T-helper 17 cell (primary cell): Measurements from ENCODE around the gene MIOX. TPM values are rescaled to one million over a fixed set of nuclear protein-coding genes. Genes with fewer than 3 reads are reported as not detected.

Experiments used
- ATAC-seq: fragments of 150-1000 bp; cut with Tn5 transposase; 2 replicates; pipeline ENCODE4 v1.10.0; 2021; ENCODE audit warnings: mild to moderate bottlenecking, moderate library complexity
- DNase-seq, 3 donors: peaks; one replicate each; pipeline versions ENCODE4 v3.0.0 to v3.0.0-alpha.2; 2020 to 2021
- H3K9me3 ChIP-seq: one replicate; pipeline ENCODE4 v1.7.0; 2013; ENCODE audit warnings: low read length, mild to moderate bottlenecking; ENCODE audit not compliant: control insufficient read depth, poor library complexity, severe bottlenecking
- H3K27ac Mint-ChIP-seq: one replicate; pipeline ENCODE4 v1.8.0; 2022; ENCODE audit warnings: mild to moderate bottlenecking, moderate library complexity, mixed read lengths
- H3K27me3 Mint-ChIP-seq: one replicate; pipeline ENCODE4 v1.8.0; 2022; ENCODE audit warnings: mixed read lengths
- H3K36me3 Mint-ChIP-seq: one replicate; pipeline ENCODE4 v1.8.0; 2022; ENCODE audit warnings: low read depth, mixed read lengths
- H3K4me1 Mint-ChIP-seq: one replicate; pipeline ENCODE4 v1.8.0; 2022; ENCODE audit warnings: mild to moderate bottlenecking, mixed read lengths
- H3K4me3 Mint-ChIP-seq: one replicate; pipeline ENCODE4 v1.8.0; 2022; ENCODE audit warnings: mild to moderate bottlenecking, moderate library complexity, mixed read lengths
- total RNA-seq, 4 donors: library from RNA in 2 of 4; stranded (reverse) in 2 of 4; gene quantifications; one replicate each; pipeline ENCODE4 v1.2.3 and lab custom pipeline; 2022 to 2026

MIOX gene
- total RNA-seq, 2 donors from 2014 or later = not detected

DNA sequence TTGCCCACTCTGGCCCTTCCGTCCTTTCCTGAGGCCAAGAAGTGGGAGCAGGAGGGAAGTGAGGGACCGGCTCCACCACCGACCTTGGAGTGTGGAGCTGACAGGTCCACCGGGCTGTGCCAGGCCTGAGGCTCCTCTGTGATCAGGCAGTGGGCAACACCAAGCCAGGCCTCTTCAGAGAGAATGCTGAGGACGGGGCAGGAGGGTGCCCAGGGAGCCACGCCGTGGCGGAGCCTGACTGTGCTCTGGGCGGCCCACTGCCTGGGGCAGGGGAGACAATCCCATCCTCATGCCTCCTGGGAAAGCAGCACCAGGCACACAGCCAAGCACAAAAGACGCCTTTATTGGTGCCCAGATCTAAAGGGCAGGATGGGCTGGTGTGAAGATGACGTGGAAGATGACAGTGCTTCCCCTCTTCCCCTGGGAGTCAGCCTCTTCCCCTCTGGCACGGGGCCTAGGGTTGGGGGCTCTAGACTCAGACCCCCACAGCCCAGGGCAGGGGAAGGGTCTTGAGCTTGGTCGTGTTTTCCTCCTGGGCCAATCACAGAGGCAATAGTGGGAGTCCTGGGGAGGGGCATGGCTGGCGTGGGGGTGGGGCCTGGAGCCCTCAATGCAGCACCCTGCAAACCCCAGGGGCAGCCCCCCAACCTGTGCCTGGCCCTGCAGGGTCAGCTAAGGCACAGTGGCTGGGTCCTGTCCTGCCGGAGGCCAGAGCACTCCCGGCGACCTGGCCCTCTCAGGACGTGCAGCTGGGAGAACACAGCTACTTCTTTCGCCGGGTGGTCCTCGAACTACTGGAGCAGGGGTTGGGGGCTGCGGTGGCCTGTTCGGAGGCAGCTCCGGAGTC lies 16.2 kb downstream of the MIOX start:
- no peaks in the 10 kb centered on the region for H3K9me3 ChIP-seq
- ATAC-seq (no peak), DNase-seq (no peak)
- Mint-ChIP-seq H3K36me3 (no peaks in the 10 kb centered on the region), H3K4me1 (peaks cover 6% of the 10 kb centered on the region), H3K27me3 (no peaks in the 10 kb centered on the region), H3K4me3 (no peak overlapping the region), H3K27ac (no peak overlapping the region)

DNA sequence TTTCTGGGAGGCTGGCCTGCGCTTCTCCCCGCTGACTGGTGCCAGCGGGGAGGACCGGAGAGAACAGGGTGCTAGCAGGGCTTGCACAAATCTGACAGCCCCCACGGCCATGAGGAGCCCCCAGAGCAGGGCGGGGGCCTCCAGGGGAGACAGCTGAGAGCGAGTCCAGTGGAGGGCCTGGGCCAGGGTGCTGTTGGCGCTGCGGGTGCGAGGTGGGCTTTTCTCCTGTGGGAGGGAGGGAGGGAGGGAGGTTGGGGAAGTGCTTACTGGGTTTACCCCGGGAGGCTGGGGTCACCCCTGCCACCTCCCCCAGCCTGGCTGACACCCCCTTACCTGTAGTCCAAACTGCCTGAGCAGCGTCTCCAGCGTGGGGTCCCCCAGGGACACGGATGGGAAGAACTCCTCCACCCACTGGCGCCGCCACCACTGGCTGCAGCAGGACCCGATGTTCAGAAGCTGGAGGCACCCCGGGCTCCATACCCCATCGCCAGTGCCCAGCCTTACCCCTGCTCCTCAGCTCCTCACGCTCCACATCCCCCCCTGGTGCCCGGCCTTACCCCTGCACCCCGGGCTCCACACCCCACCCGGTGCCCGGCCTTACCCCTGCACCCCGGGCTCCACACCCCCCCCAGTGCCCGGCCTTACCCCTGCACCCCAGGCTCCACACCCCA lies 17.0 kb downstream of the MIOX start:
- H3K36me3 Mint-ChIP-seq = no peaks in the 10 kb centered on the region
- no peak overlapping the region for H3K4me3 Mint-ChIP-seq
- no peaks in the 10 kb centered on the region for H3K9me3 ChIP-seq
- H3K27me3 Mint-ChIP-seq = no peaks in the 10 kb centered on the region
- no peak overlapping the region for H3K27ac Mint-ChIP-seq
- no peak for ATAC-seq
- peaks cover 7% of the 10 kb centered on the region for H3K4me1 Mint-ChIP-seq
- DNase-seq = no peak

DNA sequence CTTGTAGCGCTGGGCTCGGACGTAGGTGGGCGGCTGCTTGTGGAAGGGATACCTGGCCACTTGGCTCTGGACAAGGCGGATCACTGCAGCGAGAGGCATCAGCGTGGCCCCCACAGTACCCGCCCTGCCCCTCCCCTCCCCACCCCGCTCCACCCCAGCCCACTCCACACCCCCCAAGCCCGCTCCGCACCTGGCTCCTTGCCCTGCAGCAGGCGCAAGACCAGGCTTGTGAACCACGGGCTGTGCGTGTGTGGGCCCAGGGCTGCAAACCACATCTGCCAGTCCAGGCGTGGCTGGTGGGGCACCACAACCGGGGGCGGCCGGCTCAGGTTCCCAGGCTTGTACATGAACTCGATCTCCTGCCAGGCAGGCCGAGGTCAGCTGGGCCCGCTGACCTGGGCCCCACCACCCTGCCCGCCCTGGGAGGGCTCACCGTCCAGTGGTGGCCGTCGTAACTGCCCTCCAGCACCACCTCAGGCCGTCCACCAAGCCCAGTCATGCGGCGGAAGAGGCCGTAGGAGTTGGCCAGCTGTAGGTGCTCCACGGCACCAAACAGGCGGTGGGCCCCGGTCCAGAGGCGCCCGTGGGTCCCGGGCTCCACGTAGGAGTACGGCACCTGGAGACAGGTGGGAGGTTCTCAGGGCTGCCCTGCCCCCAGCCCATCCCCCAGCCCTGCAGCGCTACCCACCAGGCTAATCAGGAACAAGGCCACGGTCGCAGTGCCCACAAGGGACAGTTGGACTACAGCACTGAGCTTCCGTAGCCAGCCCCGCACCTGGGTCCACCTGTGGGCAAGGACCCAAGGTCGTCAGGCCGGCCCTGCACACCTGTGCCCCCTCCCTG lies 17.9 kb downstream of the MIOX start:
- Mint-ChIP-seq H3K27ac (no peak overlapping the region), H3K27me3 (no peaks in the 10 kb centered on the region), H3K4me3 (no peak overlapping the region), H3K36me3 (no peaks in the 10 kb centered on the region), H3K4me1 (peaks cover 13% of the 10 kb centered on the region)
- ATAC-seq (no peak), DNase-seq (no peak)
- no peaks in the 10 kb centered on the region for H3K9me3 ChIP-seq

DNA sequence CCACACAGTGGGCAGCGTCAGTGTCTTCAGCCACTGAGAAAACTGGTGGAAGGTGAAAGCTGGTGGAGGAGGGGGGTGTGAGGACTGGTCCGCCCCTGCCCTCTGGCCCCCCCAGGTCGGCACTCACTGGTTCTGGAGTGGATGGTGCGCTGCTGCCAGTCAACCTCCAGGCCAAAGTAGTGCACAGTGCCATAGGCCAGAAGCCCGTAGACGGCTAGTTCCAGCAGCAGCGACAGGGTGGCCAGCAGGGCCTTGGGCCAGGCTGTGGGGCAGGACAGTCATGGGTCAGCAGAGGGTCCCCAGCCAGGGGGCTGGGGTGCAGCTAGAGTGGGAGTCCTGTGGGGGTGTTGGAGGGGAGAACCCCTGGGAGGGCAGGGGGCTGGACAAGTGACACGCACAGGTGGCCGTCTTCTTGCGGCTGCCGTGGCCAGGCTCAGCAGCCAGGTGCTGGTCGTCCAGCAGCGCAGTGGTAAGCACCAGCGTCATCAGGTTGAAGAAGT lies 18.7 kb downstream of the MIOX start:
- no peaks in the 10 kb centered on the region for H3K36me3 Mint-ChIP-seq
- ATAC-seq (no peak), DNase-seq (no peak)
- peaks cover 14% of the 10 kb centered on the region for H3K4me1 Mint-ChIP-seq
- no peak overlapping the region for H3K4me3 Mint-ChIP-seq
- H3K27ac Mint-ChIP-seq = no peak overlapping the region
- H3K9me3 ChIP-seq = no peaks in the 10 kb centered on the region
- no peaks in the 10 kb centered on the region for H3K27me3 Mint-ChIP-seq

DNA sequence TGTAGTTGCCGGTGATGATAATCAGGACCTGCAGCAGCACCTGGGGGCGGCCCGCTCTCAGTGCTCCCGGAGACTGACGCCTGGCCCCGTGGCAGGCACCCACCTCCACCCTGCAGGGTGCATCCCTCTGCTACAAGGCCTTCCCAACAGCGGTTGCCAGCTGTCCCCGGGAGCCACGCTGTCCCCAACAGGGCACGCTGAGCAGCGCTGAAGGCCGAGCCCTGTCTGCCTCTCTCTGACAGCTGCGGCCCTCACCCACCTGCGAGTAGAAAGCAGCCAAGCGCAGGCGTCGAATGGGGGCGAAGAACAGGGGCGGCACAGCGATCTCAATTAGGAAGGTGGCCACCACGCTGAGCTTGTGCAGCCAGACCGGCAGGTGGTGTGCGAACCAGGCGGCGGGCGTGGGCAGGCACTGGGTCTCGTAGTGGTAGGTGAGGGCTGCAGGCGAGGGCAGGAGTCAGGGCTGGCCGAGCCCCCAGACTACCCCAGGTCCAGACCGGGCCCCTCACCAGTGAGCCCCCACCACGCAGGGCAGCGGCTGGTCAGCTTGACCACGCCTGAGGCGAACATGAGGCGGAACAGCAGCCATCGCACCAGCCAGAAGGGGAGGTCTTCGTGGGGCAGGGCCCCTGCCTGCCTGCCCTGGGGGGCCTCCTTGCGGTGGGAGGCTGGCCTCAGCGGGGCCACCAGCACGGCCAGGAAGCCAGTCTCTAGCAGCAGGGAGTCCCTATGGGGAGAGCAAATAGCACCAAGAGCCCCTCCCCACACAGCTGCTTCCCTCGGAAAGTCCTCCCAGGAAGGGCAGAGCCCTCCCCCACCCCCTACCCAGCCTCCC lies 19.3 kb downstream of the MIOX start:
- DNase-seq = no peak
- Mint-ChIP-seq H3K4me1 (peaks cover 14% of the 10 kb centered on the region), H3K4me3 (peak overlapping the region; percentile 63), H3K36me3 (no peaks in the 10 kb centered on the region), H3K27me3 (no peaks in the 10 kb centered on the region), H3K27ac (no peak overlapping the region)
- no peaks in the 10 kb centered on the region for H3K9me3 ChIP-seq
- ATAC-seq = no peak

DNA sequence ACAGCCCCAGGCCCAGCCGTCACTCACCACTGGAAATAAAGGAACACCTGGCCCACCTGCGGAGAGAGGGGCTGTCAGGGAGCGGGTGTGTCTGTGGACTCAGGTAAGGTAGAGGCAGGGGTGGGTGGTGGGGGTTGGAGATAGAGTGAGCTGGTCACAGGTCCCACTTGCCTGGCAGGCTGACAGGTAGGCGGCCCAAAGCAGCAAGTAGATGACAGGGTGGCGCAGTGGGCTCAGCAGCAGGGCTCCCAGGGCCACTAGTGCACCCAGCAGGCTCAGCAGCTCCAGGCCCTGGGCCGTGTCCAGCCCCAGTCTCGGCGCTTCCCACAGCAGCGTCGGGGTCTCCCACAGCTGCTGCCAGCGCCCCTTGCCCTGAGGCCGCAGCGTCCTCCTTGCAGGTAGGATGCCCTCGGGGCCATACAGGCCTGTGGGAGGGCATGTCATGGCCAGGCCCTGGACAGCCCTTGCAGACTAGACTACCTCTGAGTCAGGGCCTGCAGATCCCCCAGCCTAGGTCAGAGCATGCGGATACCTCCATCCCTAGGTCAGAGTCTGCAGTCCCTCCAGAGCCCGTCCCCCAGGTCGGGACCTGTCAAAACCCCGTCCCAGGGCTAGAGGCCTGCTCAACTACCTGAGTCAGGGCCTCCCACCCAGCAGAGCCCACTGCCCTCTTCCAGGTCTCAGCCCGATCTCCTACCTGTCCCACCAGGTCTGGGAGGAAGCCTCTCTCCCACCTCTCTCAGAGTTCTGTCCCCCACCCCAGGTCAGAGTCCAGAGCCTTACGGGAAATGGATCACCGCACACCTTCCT lies 20.2 kb downstream of the MIOX start:
- Mint-ChIP-seq H3K27ac (peak overlapping the region; percentile 94), H3K27me3 (no peaks in the 10 kb centered on the region), H3K4me3 (peak overlapping the region; percentile 96), H3K36me3 (no peaks in the 10 kb centered on the region), H3K4me1 (peaks cover 14% of the 10 kb centered on the region)
- DNase-seq (no peak), ATAC-seq (no peak)
- no peaks in the 10 kb centered on the region for H3K9me3 ChIP-seq

DNA sequence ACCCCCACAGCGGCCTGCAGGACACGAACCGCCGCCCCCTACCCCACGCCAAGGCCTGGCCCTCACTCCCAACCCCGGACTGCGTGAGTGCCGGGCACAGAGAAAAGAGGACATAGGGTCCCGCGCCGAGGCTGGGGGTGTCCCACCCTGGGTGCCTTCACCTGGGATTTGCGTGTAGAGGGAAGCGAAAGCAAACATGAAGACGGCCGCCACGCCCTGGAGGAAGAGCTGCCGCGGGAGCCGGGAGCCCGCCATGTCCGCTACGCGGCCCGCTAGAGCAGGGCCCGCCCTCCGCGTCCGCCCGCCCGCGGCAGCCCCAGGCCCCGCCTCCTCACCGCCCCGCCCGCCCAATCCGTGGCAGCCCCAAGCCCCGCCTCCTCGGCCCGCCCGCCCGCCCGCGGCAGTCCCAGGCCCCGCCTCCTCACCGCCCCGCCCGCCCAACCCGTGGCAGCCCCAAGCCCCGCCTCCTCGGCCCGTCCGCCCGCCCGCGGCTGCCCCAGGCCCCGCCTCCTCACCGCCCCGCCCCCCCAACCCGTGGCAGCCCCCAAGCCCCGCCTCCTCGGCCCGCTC lies 20.8 kb downstream of the MIOX start, which contains the start of gene LMF2:
Gene LMF2, minus strand, starts transcription at position 282 of the 570 bp plus-strand sequence. Its CDS starts 27 bp downstream, at position 255.
- peak within 1 kb of the TSS; percentile 96 for H3K4me3 Mint-ChIP-seq
- H3K36me3 Mint-ChIP-seq = no peaks in the 10 kb centered on the region
- H3K27me3 Mint-ChIP-seq = no peaks in the 10 kb centered on the region
- DNase-seq (peak; percentile 84 to 96 (median 95)), ATAC-seq (peak; percentile 82)
- H3K9me3 ChIP-seq = no peaks in the 10 kb centered on the region
- H3K27ac Mint-ChIP-seq = peak within 1 kb of the TSS; percentile 94
- peaks cover 14% of the 10 kb centered on the region for H3K4me1 Mint-ChIP-seq

DNA sequence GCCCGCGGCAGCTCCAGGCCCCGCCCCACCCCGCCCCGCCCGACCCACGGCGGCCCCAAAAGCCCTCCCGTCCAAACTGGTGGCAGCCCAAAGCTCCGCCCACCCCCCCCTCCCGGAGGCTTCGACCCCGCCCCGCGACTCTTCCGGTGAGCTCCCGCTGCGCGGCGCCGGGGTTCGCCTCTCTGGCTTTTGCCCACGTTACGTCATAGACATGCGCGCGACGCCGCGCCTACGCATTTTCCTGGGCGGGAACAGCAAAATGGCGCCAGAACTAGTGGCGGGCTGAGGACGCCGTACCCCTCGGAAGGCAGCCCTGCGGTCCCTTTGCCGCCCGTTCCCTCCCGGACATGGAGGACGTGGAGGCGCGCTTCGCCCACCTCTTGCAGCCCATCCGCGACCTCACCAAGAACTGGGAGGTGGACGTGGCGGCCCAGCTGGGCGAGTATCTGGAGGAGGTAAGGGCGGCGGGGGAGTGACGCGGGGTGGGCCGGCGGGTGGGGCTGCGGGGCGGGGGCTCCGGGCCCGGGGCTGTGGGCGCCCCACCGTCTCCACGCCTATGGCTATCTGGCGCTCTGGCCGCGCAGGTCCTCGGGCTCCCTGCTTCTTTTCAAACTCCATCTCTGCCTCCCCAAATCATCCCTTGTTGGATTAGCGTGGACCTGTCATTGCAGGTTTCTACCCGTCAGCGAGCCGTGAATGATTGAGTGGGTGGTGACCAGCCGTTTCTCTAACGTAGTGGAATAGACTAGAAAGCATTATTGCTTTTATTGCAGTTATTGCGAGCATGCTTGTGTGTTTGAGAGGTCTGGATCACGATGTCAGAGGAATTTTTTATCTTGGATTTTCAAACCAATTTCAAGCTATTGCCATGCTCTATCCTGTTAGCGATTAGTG lies 21.6 kb downstream of the MIOX start, which contains the start of gene NCAPH2:
Gene NCAPH2, plus strand, starts transcription at position 234 of the 894 bp plus-strand sequence. Its CDS starts 114 bp downstream, at position 348.
- Mint-ChIP-seq H3K4me1 (peaks cover 14% of the 10 kb centered on the region), H3K27ac (peak within 1 kb of the TSS; percentile 94), H3K4me3 (peak within 1 kb of the TSS; percentile 96), H3K36me3 (no peaks in the 10 kb centered on the region), H3K27me3 (no peaks in the 10 kb centered on the region)
- DNase-seq (peak in 2 of 3 donors; percentile 96), ATAC-seq (peak; percentile 80)
- no peaks in the 10 kb centered on the region for H3K9me3 ChIP-seq

DNA sequence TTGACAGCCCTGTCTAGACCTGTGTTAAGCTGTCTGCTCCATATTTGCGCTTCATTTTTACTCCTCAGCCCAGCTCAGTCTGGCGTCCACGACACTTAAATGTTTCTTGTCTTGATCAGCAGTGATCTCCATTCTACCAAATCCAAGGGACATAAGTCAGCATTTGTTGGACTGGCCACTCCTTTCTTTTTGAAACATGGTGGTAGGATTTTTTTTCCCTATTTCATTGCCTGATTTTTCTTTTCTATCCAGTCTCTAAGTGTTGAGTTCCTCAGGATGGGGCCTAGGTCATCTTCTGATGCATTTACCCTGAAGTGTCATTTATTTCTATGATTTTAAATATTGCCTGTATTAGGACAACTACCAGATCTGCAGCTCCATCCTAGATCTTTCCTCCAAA lies 22.2 kb downstream of the MIOX start:
- no peaks in the 10 kb centered on the region for H3K36me3 Mint-ChIP-seq
- H3K27ac Mint-ChIP-seq = peak overlapping the region; percentile 94
- ATAC-seq (no peak), DNase-seq (no peak)
- H3K9me3 ChIP-seq = no peaks in the 10 kb centered on the region
- H3K27me3 Mint-ChIP-seq = no peaks in the 10 kb centered on the region
- H3K4me3 Mint-ChIP-seq = peak overlapping the region; percentile 95
- peaks cover 15% of the 10 kb centered on the region for H3K4me1 Mint-ChIP-seq

DNA sequence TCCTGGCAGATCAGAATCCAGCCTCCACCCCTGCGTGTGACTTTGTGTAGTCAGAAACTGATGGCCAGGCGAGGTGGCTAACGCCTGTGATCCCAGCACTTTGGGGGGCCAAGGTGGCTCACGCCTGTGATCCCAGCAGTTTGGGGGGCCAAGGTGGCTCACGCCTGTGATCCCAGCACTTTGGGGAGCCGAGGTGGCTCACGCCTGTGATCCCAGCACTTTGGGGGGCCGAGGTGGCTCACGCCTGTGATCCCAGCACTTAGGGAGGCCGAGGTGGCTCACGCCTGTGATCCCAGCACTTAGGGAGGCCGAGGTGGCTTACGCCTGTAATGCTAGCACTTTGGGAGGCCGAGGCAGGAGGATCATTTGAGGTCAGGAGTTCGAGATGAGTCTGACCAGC lies 26.5 kb downstream of the MIOX start:
- DNase-seq (no peak), ATAC-seq (no peak)
- H3K9me3 ChIP-seq = no peaks in the 10 kb centered on the region
- Mint-ChIP-seq H3K36me3 (peaks cover 2% of the 10 kb centered on the region), H3K27me3 (no peaks in the 10 kb centered on the region), H3K4me1 (peaks cover 20% of the 10 kb centered on the region), H3K27ac (no peak overlapping the region), H3K4me3 (no peak overlapping the region)

DNA sequence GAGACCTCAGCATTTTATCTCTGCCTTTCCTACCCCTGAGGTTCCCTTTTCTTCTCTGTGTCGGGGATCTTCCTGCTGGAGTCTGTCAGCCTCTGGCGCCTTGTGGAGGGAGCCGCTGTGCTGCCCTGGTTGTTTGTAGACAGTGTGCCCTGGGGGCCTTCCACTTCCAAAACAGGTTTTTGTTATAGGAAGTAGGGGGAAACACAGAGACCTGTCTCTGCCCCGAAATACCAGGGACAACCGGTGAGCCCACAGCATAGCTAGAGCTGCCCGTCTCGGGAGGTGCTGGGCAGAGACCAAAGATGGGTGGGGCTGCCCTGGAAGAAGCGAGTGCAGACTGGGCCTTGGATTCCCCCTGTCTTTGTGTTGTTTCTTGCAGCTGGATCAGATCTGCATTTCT lies 29.4 kb downstream of the MIOX start:
- Mint-ChIP-seq H3K27me3 (no peaks in the 10 kb centered on the region), H3K4me1 (peaks cover 11% of the 10 kb centered on the region), H3K4me3 (no peak overlapping the region), H3K27ac (no peak overlapping the region), H3K36me3 (peaks cover 2% of the 10 kb centered on the region)
- H3K9me3 ChIP-seq = no peaks in the 10 kb centered on the region
- ATAC-seq (no peak), DNase-seq (no peak)
